GM12875 (cell line): ENCODE measurements around the gene PMPCA.
A peak's percentile ranks its signal among the peaks of the same experiment; 100 is the strongest.

ENCODE experiments used
- H3K4me3 ChIP-seq: one replicate; pipeline ENCODE4 v1.5.1; 2011; ENCODE audit warnings: low read depth, low read length, control low read depth
- TF ChIP-seq, protein P1 (sequence below): IDR thresholded peaks from 2 replicates; pipeline ENCODE4 v1.5.1; 2011; ENCODE audit warnings: low read depth, mild to moderate bottlenecking, control low read depth, inconsistent platforms, low read length, moderate library complexity, borderline replicate concordance; ENCODE audit not compliant: insufficient read depth

Gene PMPCA

DNA sequence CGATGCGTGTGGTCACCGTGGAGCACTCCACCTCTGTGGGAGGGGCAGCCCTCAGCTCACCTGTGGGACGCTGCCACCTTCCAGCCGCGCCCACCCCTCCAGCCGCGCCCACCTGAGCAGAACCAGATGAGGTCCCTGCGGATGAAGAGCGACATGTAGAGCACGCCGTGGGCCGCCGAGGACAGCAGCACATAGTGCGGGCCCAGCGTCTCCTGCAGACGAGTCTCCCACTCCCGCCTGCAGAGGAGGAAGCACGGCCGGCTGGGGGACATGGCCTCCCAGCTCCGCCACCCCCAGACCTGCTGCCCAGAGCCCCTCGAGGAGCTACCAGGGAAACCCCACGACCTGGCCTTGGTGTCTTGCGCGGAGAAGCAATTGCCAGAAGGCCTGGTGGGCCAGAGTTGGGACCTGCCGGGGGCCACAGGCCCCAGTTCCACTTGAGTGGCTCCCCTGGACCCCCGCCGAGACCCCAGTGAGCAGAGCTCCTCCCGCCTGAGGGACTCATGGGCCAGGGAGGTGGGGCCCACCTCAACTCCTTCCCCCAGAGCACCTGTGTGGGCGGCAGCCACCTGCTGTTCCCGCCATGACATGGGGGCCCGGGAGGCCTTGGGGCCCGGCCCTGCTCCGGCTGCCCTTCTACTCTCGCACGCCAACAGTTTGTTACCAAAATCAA lies 22.7 kb downstream of the PMPCA start:
- no peak overlapping the region for H3K4me3 ChIP-seq
- TF ChIP-seq, protein P1, sequence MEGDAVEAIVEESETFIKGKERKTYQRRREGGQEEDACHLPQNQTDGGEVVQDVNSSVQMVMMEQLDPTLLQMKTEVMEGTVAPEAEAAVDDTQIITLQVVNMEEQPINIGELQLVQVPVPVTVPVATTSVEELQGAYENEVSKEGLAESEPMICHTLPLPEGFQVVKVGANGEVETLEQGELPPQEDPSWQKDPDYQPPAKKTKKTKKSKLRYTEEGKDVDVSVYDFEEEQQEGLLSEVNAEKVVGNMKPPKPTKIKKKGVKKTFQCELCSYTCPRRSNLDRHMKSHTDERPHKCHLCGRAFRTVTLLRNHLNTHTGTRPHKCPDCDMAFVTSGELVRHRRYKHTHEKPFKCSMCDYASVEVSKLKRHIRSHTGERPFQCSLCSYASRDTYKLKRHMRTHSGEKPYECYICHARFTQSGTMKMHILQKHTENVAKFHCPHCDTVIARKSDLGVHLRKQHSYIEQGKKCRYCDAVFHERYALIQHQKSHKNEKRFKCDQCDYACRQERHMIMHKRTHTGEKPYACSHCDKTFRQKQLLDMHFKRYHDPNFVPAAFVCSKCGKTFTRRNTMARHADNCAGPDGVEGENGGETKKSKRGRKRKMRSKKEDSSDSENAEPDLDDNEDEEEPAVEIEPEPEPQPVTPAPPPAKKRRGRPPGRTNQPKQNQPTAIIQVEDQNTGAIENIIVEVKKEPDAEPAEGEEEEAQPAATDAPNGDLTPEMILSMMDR, result no peak

DNA sequence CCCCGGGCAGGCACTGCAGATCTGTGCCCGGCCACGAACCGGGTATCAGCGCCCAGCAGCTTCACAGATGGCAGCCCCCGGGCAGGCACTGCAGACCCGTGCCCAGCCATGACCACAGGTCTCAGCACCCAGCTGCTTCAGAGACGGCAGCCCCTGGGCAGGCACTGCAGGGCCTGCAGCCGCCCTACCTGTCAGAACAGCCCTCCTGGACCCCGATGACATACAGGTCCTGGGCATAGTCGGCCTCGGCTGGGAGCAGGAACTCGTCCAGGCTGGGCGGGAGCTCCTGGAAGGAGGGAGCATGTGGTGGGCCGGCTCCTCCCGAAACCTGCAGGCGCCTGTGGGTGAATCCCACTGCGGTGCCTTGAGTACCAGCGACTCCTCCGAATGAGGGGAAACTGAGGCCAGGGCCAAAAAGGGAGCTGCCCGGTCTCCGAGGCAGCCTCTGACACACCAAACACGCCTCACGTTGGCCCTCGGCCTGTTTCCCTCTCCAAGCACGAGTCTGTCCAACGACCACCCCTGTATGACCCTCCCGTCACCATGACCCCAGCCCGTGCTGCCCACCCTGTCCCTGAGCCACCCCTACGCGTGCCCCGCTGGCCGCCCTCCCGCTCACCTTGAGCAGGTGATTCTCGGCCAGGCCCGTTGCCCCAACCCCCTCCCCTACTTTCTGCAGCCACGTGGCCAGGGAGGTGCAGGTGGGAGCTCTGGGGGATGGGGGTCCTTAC lies 23.6 kb downstream of the PMPCA start:
- no peak overlapping the region for H3K4me3 ChIP-seq
- TF ChIP-seq, protein P1, result no peak

DNA sequence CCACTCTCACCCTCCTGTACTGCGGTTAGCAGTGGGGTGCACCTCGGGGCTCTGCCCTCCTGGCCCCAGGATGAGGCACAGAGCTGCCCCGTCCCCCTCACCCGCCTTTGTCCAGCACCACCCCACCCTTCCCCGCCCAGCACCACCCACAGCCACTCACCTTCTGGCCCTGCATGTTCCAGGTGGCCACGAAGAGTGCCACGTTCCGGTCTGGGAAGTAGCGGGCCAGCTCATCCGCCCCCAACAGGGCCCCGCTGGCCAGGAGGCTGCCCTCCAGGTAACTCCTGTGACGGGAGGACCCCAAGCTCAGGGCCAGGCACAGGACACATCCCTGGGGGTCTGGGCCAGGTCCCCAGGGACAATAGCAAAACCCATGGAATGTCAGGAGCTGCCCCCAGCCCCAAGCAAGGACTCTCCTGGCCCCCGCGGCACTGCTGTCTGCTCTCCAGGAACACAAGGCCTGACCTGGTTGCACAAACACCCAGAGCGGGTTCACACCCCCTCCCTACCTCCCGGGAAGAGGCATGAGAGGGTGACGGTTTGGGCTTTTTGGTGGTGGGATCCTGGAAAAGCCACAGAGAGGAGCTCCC lies 24.2 kb downstream of the PMPCA start:
- no peak overlapping the region for H3K4me3 ChIP-seq

DNA sequence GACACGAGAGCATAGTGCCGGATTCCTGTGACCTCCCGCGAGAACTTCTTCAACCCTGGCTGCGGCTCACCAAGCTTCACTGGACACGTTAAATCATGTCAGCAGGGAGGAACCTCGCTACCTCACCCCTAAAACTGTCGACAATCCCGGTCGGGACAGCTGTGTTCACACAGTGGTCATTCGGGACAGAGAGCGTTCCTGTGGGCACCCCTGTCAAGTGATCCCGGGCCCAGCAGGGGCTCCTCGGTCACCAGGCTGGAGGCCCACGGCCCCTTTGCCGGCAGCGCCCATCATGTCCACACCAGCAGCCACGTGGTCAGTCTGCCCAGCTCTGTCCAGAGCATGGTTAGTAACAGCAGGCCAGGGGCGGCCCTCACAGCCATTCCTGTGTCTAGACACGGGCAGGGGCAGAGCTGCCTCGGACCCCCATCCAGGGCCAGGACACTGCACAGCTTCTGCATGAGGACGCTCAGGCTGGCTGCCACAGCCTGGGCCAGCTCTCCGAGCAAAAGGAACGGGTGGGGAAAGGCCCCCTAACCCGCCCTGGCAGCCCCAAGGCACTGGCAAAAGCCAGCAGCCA lies 25.7 kb downstream of the PMPCA start:
- TF ChIP-seq, protein P1, result no peak
- no peak overlapping the region for H3K4me3 ChIP-seq

More for the DNA sequence above, 24.2 kb downstream of the PMPCA start:
- TF ChIP-seq, protein P1, result no peak

DNA sequence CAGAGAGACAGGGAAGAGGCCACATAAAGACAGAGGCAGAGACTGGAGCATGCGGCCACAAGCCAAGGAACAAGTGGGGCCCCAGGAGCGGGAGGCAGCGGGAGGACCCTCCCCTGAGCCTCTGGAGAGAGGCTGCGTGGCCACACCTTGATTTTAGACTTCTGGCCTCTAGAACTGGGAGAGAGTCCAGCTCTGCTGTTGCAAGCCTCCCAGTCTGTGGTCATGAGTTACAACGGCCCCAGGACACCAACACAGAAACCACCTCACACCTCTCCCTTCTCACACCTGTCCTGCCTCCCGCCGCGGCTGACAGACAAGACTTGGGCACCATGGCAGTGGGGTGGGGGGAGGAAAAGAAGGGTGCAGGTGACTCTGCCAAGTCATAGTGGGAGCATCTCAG lies 27.0 kb downstream of the PMPCA start:
- no peak overlapping the region for H3K4me3 ChIP-seq
- TF ChIP-seq, protein P1, result no peak

DNA sequence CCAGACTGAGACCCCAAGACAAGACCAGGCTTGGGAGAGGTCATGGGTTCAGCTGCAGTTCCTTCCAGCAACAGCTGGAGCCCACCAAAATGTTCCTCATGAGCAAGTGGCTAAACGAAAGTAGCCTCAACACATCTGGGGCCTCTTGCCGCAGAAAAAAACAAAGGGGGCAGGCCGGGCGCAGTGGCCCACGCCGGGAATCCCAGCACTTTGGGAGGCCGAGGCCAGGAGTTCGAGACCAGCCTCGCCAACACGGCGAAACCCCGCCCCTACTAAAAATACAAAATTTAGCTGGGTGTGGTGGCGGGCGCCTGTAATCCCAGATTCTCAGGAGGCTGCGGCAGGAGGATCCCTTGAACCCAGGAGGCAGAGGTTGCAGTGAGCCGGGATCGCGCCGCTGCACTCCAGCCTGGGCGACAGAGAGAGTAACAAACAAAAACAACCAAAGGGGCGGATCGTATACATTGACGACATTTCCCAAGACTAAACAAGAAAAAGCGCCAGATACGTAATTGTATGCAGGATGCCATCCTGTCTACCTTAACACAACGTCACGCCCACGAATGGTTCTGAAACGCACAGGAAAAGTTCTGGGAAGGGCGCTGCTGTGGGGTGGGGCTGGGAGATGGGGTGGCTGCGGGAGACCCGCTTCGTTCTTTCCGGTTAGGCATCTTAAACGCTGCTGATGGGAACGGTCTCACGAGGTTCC lies 27.5 kb downstream of the PMPCA start:
- peak overlapping the region; percentile 74 for H3K4me3 ChIP-seq
- TF ChIP-seq, protein P1, result no peak
